Dendritic cell treated with granulocyte-macrophage colony-stimulating factor and Interleukin-4, amounts not matched to agents 40 ng/mL and 50 ng/mL, for 4 days (primary cell): ENCODE measurements around the gene DLEC1.
"Not testable (repeated sequence)": the region's sequence is repeated elsewhere in the genome, so short reads cannot be mapped to it uniquely, and the experiment has no call there.

Experiments used
- H3K27ac Mint-ChIP-seq: one replicate; pipeline ENCODE4 v1.8.0; 2022; ENCODE audit warnings: mild to moderate bottlenecking, mixed read lengths
- H3K27me3 Mint-ChIP-seq: one replicate; pipeline ENCODE4 v1.8.0; 2022; ENCODE audit warnings: mild to moderate bottlenecking, mixed read lengths
- H3K36me3 Mint-ChIP-seq: one replicate; pipeline ENCODE4 v1.8.0; 2022; ENCODE audit warnings: low read depth, mixed read lengths
- H3K4me1 Mint-ChIP-seq: one replicate; pipeline ENCODE4 v1.8.0; 2022; ENCODE audit warnings: low read depth, mixed read lengths
- H3K4me3 Mint-ChIP-seq: one replicate; pipeline ENCODE4 v1.8.0; 2022; ENCODE audit warnings: mild to moderate bottlenecking, moderate library complexity, mixed read lengths
- H3K9me3 Mint-ChIP-seq: one replicate; pipeline ENCODE4 v1.8.0; 2022; ENCODE audit warnings: mixed read lengths
- intact Hi-C: fragments of 100-400 bp; cut with micrococcal nuclease; formaldehyde crosslinking; loops from one replicate; pipeline ENCODE4 v1.15.0; 2022

DLEC1 gene

GRCh38 chr3:38051131-38051530 is 12.1 kb downstream of the DLEC1 start:
- intact Hi-C loops, result no loop called here
- Mint-ChIP-seq H3K4me1 (no peaks in the 10 kb centered on the region), H3K27ac (no peak overlapping the region), H3K4me3 (no peak overlapping the region), H3K9me3 (no peaks in the 10 kb centered on the region), H3K27me3 (no peaks in the 10 kb centered on the region), H3K36me3 (no peaks in the 10 kb centered on the region)

GRCh38 chr3:38053286-38053685 is 14.3 kb downstream of the DLEC1 start:
- H3K36me3 Mint-ChIP-seq, H3K9me3 Mint-ChIP-seq, H3K4me3 Mint-ChIP-seq, intact Hi-C loops, H3K27ac Mint-ChIP-seq, H3K4me1 Mint-ChIP-seq, H3K27me3 Mint-ChIP-seq: not testable (repeated sequence)

GRCh38 chr3:38053813-38054498 is 14.9 kb downstream of the DLEC1 start:
- H3K9me3 Mint-ChIP-seq, H3K36me3 Mint-ChIP-seq, intact Hi-C loops, H3K27me3 Mint-ChIP-seq, H3K27ac Mint-ChIP-seq, H3K4me3 Mint-ChIP-seq, H3K4me1 Mint-ChIP-seq: not testable (repeated sequence)

GRCh38 chr3:38054499-38055001 is 15.5 kb downstream of the DLEC1 start:
- intact Hi-C loops, result no loop called here

GRCh38 chr3:38059148-38059547 is 20.1 kb downstream of the DLEC1 start:
- H3K9me3 Mint-ChIP-seq, result no peaks in the 10 kb centered on the region
- no peaks in the 10 kb centered on the region for H3K36me3 Mint-ChIP-seq
- no peak overlapping the region for H3K4me3 Mint-ChIP-seq
- H3K4me1 Mint-ChIP-seq, result no peaks in the 10 kb centered on the region
- no peak overlapping the region for H3K27ac Mint-ChIP-seq
- intact Hi-C loops, result no loop called here
- no peaks in the 10 kb centered on the region for H3K27me3 Mint-ChIP-seq

More at GRCh38 chr3:38054499-38055001, 15.5 kb downstream of the DLEC1 start:
- Mint-ChIP-seq H3K9me3 (no peaks in the 10 kb centered on the region), H3K27me3 (no peaks in the 10 kb centered on the region), H3K4me1 (no peaks in the 10 kb centered on the region), H3K27ac (no peak overlapping the region), H3K4me3 (no peak overlapping the region), H3K36me3 (no peaks in the 10 kb centered on the region)

GRCh38 chr3:38059591-38059990 is 20.6 kb downstream of the DLEC1 start:
- Mint-ChIP-seq H3K27ac (no peak overlapping the region), H3K27me3 (no peaks in the 10 kb centered on the region), H3K36me3 (no peaks in the 10 kb centered on the region), H3K4me3 (no peak overlapping the region), H3K4me1 (no peaks in the 10 kb centered on the region), H3K9me3 (no peaks in the 10 kb centered on the region)
- intact Hi-C loops, result no loop called here

- H3K27me3 Mint-ChIP-seq, result peaks cover 5% of the 10 kb centered on the region
- no peaks in the 10 kb centered on the region for H3K9me3 Mint-ChIP-seq
- intact Hi-C loops, result no loop called here
- no peaks in the 10 kb centered on the region for H3K36me3 Mint-ChIP-seq
- no peaks in the 10 kb centered on the region for H3K4me1 Mint-ChIP-seq
- H3K27ac Mint-ChIP-seq, result no peak overlapping the region
- no peak overlapping the region for H3K4me3 Mint-ChIP-seq
Observed at GRCh38 chr3:38062809-38063208, 23.8 kb downstream of the DLEC1 start.

GRCh38 chr3:38064453-38064852 is 25.4 kb downstream of the DLEC1 start:
- H3K27me3 Mint-ChIP-seq, intact Hi-C loops, H3K27ac Mint-ChIP-seq: not testable (repeated sequence)

GRCh38 chr3:38067508-38068233 is 28.7 kb downstream of the DLEC1 start:
- H3K4me1 Mint-ChIP-seq, result no peaks in the 10 kb centered on the region
- intact Hi-C loops, result no loop called here
- H3K27ac Mint-ChIP-seq, result no peak overlapping the region
- no peaks in the 10 kb centered on the region for H3K36me3 Mint-ChIP-seq
- no peaks in the 10 kb centered on the region for H3K9me3 Mint-ChIP-seq
- H3K27me3 Mint-ChIP-seq, result peaks cover 5% of the 10 kb centered on the region
- no peak overlapping the region for H3K4me3 Mint-ChIP-seq

More at GRCh38 chr3:38064453-38064852, 25.4 kb downstream of the DLEC1 start:
- H3K36me3 Mint-ChIP-seq, H3K9me3 Mint-ChIP-seq, H3K4me3 Mint-ChIP-seq, H3K4me1 Mint-ChIP-seq: not testable (repeated sequence)

GRCh38 chr3:38070013-38070412 is 31.0 kb downstream of the DLEC1 start:
- Mint-ChIP-seq H3K27me3 (peaks cover 7% of the 10 kb centered on the region), H3K36me3 (no peaks in the 10 kb centered on the region), H3K4me3 (no peak overlapping the region), H3K27ac (no peak overlapping the region), H3K4me1 (no peaks in the 10 kb centered on the region), H3K9me3 (no peaks in the 10 kb centered on the region)
- intact Hi-C loops, result no loop called here

- H3K9me3 Mint-ChIP-seq, H3K27me3 Mint-ChIP-seq, H3K36me3 Mint-ChIP-seq, H3K4me1 Mint-ChIP-seq, H3K4me3 Mint-ChIP-seq, intact Hi-C loops, H3K27ac Mint-ChIP-seq: not testable (repeated sequence)
Observed at GRCh38 chr3:38077073-38077472, 38.1 kb downstream of the DLEC1 start.

- H3K27ac Mint-ChIP-seq, H3K36me3 Mint-ChIP-seq, intact Hi-C loops, H3K4me3 Mint-ChIP-seq, H3K4me1 Mint-ChIP-seq, H3K27me3 Mint-ChIP-seq: not testable (repeated sequence)
- peaks cover 18% of the 10 kb centered on the region for H3K9me3 Mint-ChIP-seq
Observed at GRCh38 chr3:38082296-38082695, 43.3 kb downstream of the DLEC1 start.

GRCh38 chr3:38083254-38083653 is 44.2 kb downstream of the DLEC1 start:
- intact Hi-C loops, H3K4me3 Mint-ChIP-seq, H3K27me3 Mint-ChIP-seq, H3K27ac Mint-ChIP-seq, H3K4me1 Mint-ChIP-seq, H3K36me3 Mint-ChIP-seq: not testable (repeated sequence)
- H3K9me3 Mint-ChIP-seq, result peaks cover 18% of the 10 kb centered on the region

- intact Hi-C loops, result no loop called here
- H3K27me3 Mint-ChIP-seq, result no peaks in the 10 kb centered on the region
- H3K36me3 Mint-ChIP-seq, result peaks cover 6% of the 10 kb centered on the region
- no peak overlapping the region for H3K27ac Mint-ChIP-seq
- H3K4me1 Mint-ChIP-seq, result no peaks in the 10 kb centered on the region
- H3K9me3 Mint-ChIP-seq, result peaks cover 18% of the 10 kb centered on the region
- no peak overlapping the region for H3K4me3 Mint-ChIP-seq
Observed at GRCh38 chr3:38083871-38084333, 44.9 kb downstream of the DLEC1 start.
